NK-92 treated with Interleukin-12 subunit alpha and Interleukin-12 subunit beta, amount 100 ng/mL, for 24 hours (cell line): ENCODE results near the gene PPARD.

Experiments used
- DNase-seq: peaks from one replicate; lab custom pipeline; 2025; lab: John Stamatoyannopoulos, UW

Gene PPARD

GRCh38 chr6:35469751-35470662 is 127.6 kb downstream of the PPARD start:
- DNase-seq, result no peak

- no peak for DNase-seq
Measured at GRCh38 chr6:35470663-35471120, 128.3 kb downstream of the PPARD start.

- DNase-seq, result no peak
Measured at GRCh38 chr6:35471836-35472345, 129.5 kb downstream of the PPARD start.

- no peak for DNase-seq
Measured at GRCh38 chr6:35473075-35473849, 130.9 kb downstream of the PPARD start.

GRCh38 chr6:35473850-35474130 is 131.4 kb downstream of the PPARD start:
- no peak for DNase-seq

- no peak for DNase-seq
Measured at GRCh38 chr6:35474131-35474941, 132.0 kb downstream of the PPARD start.

- no peak for DNase-seq
Measured at GRCh38 chr6:35474942-35475570, 132.7 kb downstream of the PPARD start.

GRCh38 chr6:35475573-35475972 is 133.2 kb downstream of the PPARD start:
- DNase-seq, result no peak

- no peak for DNase-seq
Measured at GRCh38 chr6:35476004-35476403, 133.6 kb downstream of the PPARD start.

GRCh38 chr6:35477028-35477427 is 134.7 kb downstream of the PPARD start:
- no peak for DNase-seq
